ENCODE measurements around the gene NAALADL2.

GRCh38 chr3:175591375-175591774 lies 732.2 kb downstream of the NAALADL2 start:
- TF ChIP-seq CTCF (IDR thresholded peaks at IDR 0.05; ENCODE audit: low read depth, low read length): no peak
- no peak for TF ChIP-seq EZH2phosphoT487 (IDR thresholded peaks at IDR 0.05; ENCODE audit: low read depth)

All from OCI-LY3 (cell line).